ENCODE results near the gene ABCA1.

DNA sequence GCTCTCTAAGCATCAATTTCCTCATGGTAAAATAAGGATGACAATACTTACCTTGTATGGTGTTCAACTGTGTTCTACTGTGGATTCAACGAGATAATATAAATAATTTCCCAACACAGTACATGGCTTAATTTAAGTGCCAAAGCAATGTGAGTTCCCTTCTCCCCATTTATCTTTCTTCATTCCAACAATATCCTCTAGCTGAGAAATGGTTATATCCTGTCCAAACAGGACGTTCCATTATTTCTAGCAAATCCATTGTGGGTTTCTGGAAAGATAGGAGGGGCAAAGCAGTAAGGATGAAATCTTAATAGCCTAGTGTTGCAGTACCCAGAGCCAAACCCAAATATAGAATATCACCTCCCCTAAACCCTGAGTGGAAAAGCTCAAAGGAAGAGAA is 22.0 kb downstream of the ABCA1 start:
- TF ChIP-seq, protein P1, sequence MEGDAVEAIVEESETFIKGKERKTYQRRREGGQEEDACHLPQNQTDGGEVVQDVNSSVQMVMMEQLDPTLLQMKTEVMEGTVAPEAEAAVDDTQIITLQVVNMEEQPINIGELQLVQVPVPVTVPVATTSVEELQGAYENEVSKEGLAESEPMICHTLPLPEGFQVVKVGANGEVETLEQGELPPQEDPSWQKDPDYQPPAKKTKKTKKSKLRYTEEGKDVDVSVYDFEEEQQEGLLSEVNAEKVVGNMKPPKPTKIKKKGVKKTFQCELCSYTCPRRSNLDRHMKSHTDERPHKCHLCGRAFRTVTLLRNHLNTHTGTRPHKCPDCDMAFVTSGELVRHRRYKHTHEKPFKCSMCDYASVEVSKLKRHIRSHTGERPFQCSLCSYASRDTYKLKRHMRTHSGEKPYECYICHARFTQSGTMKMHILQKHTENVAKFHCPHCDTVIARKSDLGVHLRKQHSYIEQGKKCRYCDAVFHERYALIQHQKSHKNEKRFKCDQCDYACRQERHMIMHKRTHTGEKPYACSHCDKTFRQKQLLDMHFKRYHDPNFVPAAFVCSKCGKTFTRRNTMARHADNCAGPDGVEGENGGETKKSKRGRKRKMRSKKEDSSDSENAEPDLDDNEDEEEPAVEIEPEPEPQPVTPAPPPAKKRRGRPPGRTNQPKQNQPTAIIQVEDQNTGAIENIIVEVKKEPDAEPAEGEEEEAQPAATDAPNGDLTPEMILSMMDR (IDR thresholded peaks at IDR 0.05) = no peak
- no peak for TF ChIP-seq EP300 (IDR thresholded peaks at IDR 0.05)
- no peak for TF ChIP-seq POLR2A (IDR thresholded peaks at IDR 0.05)
- TF ChIP-seq POLR2AphosphoS5 (IDR thresholded peaks at IDR 0.05) = no peak

Data from upper lobe of left lung (tissue), 4 donors.